Kidney (tissue), 14 donors: Measurements from ENCODE around the gene RUNX1. TPM values are rescaled to one million over a fixed set of nuclear protein-coding genes. Genes with fewer than 3 reads are reported as not detected.

Source experiments
- DNase-seq, 5 donors: peaks; one replicate each; pipeline ENCODE4 v3.0.0-alpha.2; 2013 to 2020
- FAIRE-seq: peaks from 2 replicates; lab custom pipeline; 2012; peaks lifted over from hg19 to GRCh38; lab: Jason Lieb, UNC
- H3K27ac ChIP-seq, 2 donors: one replicate each; pipeline ENCODE4 v1.7.0; 2013; ENCODE audit warnings: low read depth in 2 of 2, low read length in 2 of 2, inconsistent platforms in 1 of 2
- H3K27me3 ChIP-seq: one replicate; pipeline ENCODE4 v1.7.1; 2013; ENCODE audit warnings: low read length, inconsistent platforms; ENCODE audit not compliant: control insufficient read depth, insufficient read depth
- H3K36me3 ChIP-seq, 3 donors: one replicate each; pipeline versions ENCODE4 v1.7.0 to v1.7.1; 2013; ENCODE audit warnings: low read length in 3 of 3, control low read depth in 1 of 3, inconsistent platforms in 1 of 3; ENCODE audit not compliant: insufficient read depth in 3 of 3, control insufficient read depth in 2 of 3
- H3K4me1 ChIP-seq, 3 donors: one replicate each; pipeline versions ENCODE4 v1.7.0 to v1.7.1; 2013; ENCODE audit warnings: low read length in 3 of 3, inconsistent platforms in 1 of 3, low read depth in 1 of 3; ENCODE audit not compliant: control insufficient read depth in 2 of 3, insufficient read depth in 2 of 3
- H3K4me3 ChIP-seq, 3 donors: one replicate each; pipeline versions ENCODE4 v1.7.0 to v1.8.1; 2013; ENCODE audit warnings: low read length in 3 of 3, control low read depth in 1 of 3, inconsistent platforms in 1 of 3
- H3K9ac ChIP-seq, 3 donors: one replicate each; pipeline versions ENCODE4 v1.7.0 to v1.7.1; 2013; ENCODE audit warnings: low read length in 3 of 3, control low read depth in 1 of 3, inconsistent platforms in 1 of 3
- H3K9me3 ChIP-seq, 3 donors: one replicate each; pipeline versions ENCODE4 v1.7.0 to v1.7.1; 2013; ENCODE audit warnings: low read length in 3 of 3, control low read depth in 1 of 3, inconsistent platforms in 1 of 3; ENCODE audit not compliant: control insufficient read depth in 2 of 3, insufficient read depth in 1 of 3
- CTCF ChIP-seq: IDR thresholded peaks from 3 replicates; pipeline ENCODE4 v1.5.1; 2012; ENCODE audit warnings: mild to moderate bottlenecking, moderate library complexity, borderline replicate concordance; ENCODE audit not compliant: insufficient read depth; ENCODE audit errors: extremely low read depth
- intact Hi-C: fragments of 100-400 bp; cut with DNase I; formaldehyde crosslinking; loops from one replicate; pipeline ENCODE4 v1.11.1; 2022
- polyA plus RNA-seq: library from polyadenylated mRNA; stranded (reverse); fragments of 350-450 nt; fragmentation: Illumina TruSeq; extraction: RNeasy Lipid Tissue Mini Kit (QIAGEN cat#74804); gene quantifications from one replicate; pipeline ENCODE4 v1.2.3, GENCODE V29; 2014; ENCODE audit warnings: low read depth, low replicate concordance; ENCODE audit not compliant: insufficient read depth
- total RNA-seq: library from RNA; stranded (reverse); fragmentation: NEBNext Ultra II Directional; extraction: Animal tissue kit (Norgen Biotek cat#: 25700); gene quantifications from one replicate; pipeline ENCODE4 v1.2.1, GENCODE V29; 2021
- donor health status: control.
- donor health status: control.
- donor health status: control.
- donor health status: control.
- donor health status: control.
- donor health status: DM: yes; HTN: yes; CAD: no.
- donor health status: Normal renal cell carcinoma (clear cell type).

Gene RUNX1
- total and polyA plus RNA-seq, 2 donors from 2014 or later = 1.3 to 58.0 TPM

GRCh38 chr21:35014302-35015041 lies 34.6 kb downstream of the RUNX1 start:
- no peaks in the 10 kb centered on the region for H3K27me3 ChIP-seq
- DNase-seq (no peak), FAIRE-seq (no peak)
- peaks cover 0 to 7% (median 7%) of the 10 kb centered on the region in 3 donors for H3K4me1 ChIP-seq
- H3K9ac ChIP-seq = no peak overlapping the region
- no peak for TF ChIP-seq CTCF
- no peaks in the 10 kb centered on the region for H3K36me3 ChIP-seq
- intact Hi-C loops = no loop called here
- H3K4me3 ChIP-seq = no peak overlapping the region
- H3K9me3 ChIP-seq = no peaks in the 10 kb centered on the region
- H3K27ac ChIP-seq = no peak overlapping the region

- intact Hi-C loops = no loop called here
- Histone ChIP-seq H3K36me3 (no peaks in the 10 kb centered on the region), H3K27me3 (no peaks in the 10 kb centered on the region), H3K27ac (no peak overlapping the region), H3K4me1 (no peaks in the 10 kb centered on the region), H3K9me3 (no peaks in the 10 kb centered on the region), H3K9ac (no peak overlapping the region), H3K4me3 (no peak overlapping the region)
- FAIRE-seq = no peak
- TF ChIP-seq CTCF = no peak
- DNase-seq = peak in 1 of 5 donors; percentile 28
Observed at GRCh38 chr21:35011681-35012080, 37.4 kb downstream of the RUNX1 start.

- DNase-seq = no peak
- TF ChIP-seq CTCF = no peak
- intact Hi-C loops = no loop called here
Observed at GRCh38 chr21:35010447-35010846, 38.7 kb downstream of the RUNX1 start.

More at GRCh38 chr21:35010447-35010846, 38.7 kb downstream of the RUNX1 start:
- no peaks in the 10 kb centered on the region for H3K4me1 ChIP-seq
- no peaks in the 10 kb centered on the region for H3K9me3 ChIP-seq
- H3K27me3 ChIP-seq = no peaks in the 10 kb centered on the region
- no peak overlapping the region for H3K9ac ChIP-seq
- H3K27ac ChIP-seq = no peak overlapping the region
- no peak for FAIRE-seq
- no peak overlapping the region for H3K4me3 ChIP-seq
- no peaks in the 10 kb centered on the region for H3K36me3 ChIP-seq
